Measurements from ENCODE around the gene RAB43. TPM values are rescaled to one million over a fixed set of nuclear protein-coding genes. Genes with fewer than 3 reads are reported as not detected.
A peak's percentile ranks its signal among the peaks of the same experiment; 100 is the strongest.

Gene RAB43
- total RNA-seq, 2 experiments from 2014 or later, result 10.4 to 12.5 TPM

DNA sequence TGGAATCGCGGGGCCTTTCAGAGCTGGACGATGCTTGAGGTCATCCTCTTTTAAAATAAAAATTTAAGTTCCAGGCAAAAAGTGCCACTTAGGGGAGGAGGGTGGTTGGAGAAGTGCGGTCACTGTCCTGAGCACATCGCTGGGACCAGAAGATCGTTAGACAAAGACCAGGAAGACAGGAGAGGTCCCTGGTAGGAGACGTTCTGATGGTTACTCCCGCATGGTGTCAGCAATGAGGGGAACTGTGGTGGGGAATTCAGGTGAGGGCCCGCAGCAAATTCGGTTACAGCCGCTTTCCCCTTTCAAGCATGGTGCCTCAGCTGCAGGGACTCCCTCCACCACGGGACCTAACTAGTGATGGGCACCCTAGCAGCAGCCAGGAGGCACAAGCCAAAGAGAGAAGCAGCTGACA, 40.3 kb upstream of the RAB43 start:
- peak overlapping the region; percentile 68; the same call in 1 of the 2 replicates for H2AFZ ChIP-seq (ENCODE audit: low read length)
- H4K20me1 ChIP-seq (ENCODE audit: insufficient read depth, low read length), result no peaks in the 10 kb centered on the region
- peaks cover 51% of the 10 kb centered on the region for H3K36me3 ChIP-seq (ENCODE audit: insufficient read depth, low read length)
- no TSS peak for BruUV-seq (replicated peaks)
- H3K4me2 ChIP-seq (ENCODE audit: low read length), result peak overlapping the region; percentile 93
- no peaks in the 10 kb centered on the region for H3K9me3 ChIP-seq (ENCODE audit: low read length)
- intact Hi-C loops (cut with micrococcal nuclease; ENCODE audit: unreplicated experiment), result loop anchor here (1.0 kb wide), 5 partner anchors 21 to 109 kb away; partner anchors contain the start of genes CNBP and COPG1
- peak overlapping the region; percentile 91 for H3K27ac ChIP-seq (ENCODE audit: low read depth, low read length, poor library complexity, severe bottlenecking)
- H3K4me1 ChIP-seq (ENCODE audit: insufficient read depth, low read length, poor library complexity, severe bottlenecking), result peaks cover 28% of the 10 kb centered on the region
- DNase-seq (ENCODE audit: low spot score), result peak; percentile 55
- H3K4me3 ChIP-seq (ENCODE audit: low read depth, low read length, poor library complexity, severe bottlenecking), result peak overlapping the region; percentile 95
- TF ChIP-seq, protein P1, sequence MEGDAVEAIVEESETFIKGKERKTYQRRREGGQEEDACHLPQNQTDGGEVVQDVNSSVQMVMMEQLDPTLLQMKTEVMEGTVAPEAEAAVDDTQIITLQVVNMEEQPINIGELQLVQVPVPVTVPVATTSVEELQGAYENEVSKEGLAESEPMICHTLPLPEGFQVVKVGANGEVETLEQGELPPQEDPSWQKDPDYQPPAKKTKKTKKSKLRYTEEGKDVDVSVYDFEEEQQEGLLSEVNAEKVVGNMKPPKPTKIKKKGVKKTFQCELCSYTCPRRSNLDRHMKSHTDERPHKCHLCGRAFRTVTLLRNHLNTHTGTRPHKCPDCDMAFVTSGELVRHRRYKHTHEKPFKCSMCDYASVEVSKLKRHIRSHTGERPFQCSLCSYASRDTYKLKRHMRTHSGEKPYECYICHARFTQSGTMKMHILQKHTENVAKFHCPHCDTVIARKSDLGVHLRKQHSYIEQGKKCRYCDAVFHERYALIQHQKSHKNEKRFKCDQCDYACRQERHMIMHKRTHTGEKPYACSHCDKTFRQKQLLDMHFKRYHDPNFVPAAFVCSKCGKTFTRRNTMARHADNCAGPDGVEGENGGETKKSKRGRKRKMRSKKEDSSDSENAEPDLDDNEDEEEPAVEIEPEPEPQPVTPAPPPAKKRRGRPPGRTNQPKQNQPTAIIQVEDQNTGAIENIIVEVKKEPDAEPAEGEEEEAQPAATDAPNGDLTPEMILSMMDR (conservative IDR thresholded peaks at IDR 0.05; ENCODE audit: low read length), result peak; percentile 65
- no peak for TF ChIP-seq EZH2phosphoT487 (IDR thresholded peaks at IDR 0.05; ENCODE audit: borderline replicate concordance, low read depth, low read length)
- peaks cover 24% of the 10 kb centered on the region; the same call in 1 of the 2 replicates for H3K79me2 ChIP-seq (ENCODE audit: insufficient read depth, low read depth, low read length)
- POLR2A ChIA-PET, result interaction anchor here (0.6 to 0.9 kb wide), 5 partner anchors 9 to 163 kb away, joined by 3 read pairs; no protein-coding TSS in a partner anchor
- CTCF ChIA-PET (ENCODE audit: unreplicated experiment), result interaction anchor here (0.6 to 2.1 kb wide), 2 partner anchors 62 to 83 kb away, joined by 3 to 6 read pairs; no protein-coding TSS in a partner anchor
- H3K9me2 ChIP-seq (ENCODE audit: insufficient read depth, low read length), result no peaks in the 10 kb centered on the region

DNA sequence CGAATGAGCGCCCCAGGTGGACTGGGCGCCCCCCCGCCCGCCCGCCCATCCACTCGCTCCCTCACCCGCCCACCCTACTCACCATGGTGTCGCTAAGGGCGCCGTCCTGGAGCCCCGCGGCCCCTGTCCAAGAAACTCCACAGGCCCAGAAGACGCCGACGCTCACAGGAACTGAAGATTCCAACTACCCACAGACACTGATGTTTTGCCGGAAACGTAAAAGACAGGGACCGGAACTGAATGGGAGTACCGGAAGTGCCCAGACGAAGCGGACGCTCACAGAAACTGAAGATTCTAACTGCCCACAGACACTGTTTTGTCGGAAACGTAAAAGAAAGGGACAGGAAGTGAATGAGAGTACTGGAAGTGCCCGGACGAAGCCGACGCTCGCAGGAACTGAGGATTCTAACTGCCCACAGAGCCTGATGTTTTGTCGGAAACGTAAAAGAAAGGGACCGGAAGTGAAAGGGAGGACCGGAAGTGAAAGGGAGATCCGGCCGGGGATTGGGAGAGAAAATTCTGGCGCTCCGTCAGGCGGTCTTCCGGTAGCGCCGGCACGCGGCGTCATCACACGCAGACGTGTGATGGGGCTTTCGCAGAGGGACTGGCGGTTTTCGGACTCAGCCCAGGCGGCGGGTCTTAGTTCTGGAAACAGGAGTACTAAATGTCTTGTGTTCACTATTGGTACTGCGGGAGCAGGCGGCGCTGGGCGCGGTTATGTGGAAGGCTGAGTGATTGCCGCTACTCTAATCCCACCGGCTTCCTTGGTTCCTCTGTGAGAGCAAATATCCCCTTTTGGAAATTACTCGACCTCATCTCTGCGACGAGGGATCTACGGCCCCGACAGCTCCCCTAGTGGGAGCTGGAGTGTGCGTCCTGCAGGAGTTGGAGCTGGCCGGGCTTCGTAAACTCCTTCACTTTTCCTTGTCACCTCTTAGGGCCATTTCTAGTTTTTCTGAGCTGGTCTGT, 39.6 kb upstream of the RAB43 start, which contains the start of gene ISY1:
ISY1 (minus strand) TSS at position 173 of the 969 bp plus-strand sequence; CDS start at position 85, 88 bp downstream.
- Histone ChIP-seq H3K4me2 (ENCODE audit: low read length) (peak within 1 kb of the TSS; percentile 93), H3K36me3 (ENCODE audit: insufficient read depth, low read length) (peaks cover 51% of the 10 kb centered on the region), H3K9me2 (ENCODE audit: insufficient read depth, low read length) (no peaks in the 10 kb centered on the region), H3K4me1 (ENCODE audit: insufficient read depth, low read length, poor library complexity, severe bottlenecking) (peaks cover 28% of the 10 kb centered on the region), H3K9me3 (ENCODE audit: low read length) (no peaks in the 10 kb centered on the region), H2AFZ (ENCODE audit: low read length) (peak within 1 kb of the TSS; percentile 68; the same call in 1 of the 2 replicates), H3K79me2 (ENCODE audit: insufficient read depth, low read depth, low read length) (peaks cover 24% of the 10 kb centered on the region; the same call in 1 of the 2 replicates), H4K20me1 (ENCODE audit: insufficient read depth, low read length) (no peaks in the 10 kb centered on the region), H3K4me3 (ENCODE audit: low read depth, low read length, poor library complexity, severe bottlenecking) (peak within 1 kb of the TSS; percentile 95), H3K27ac (ENCODE audit: low read depth, low read length, poor library complexity, severe bottlenecking) (peak within 1 kb of the TSS; percentile 91)
- intact Hi-C loops (cut with micrococcal nuclease; ENCODE audit: unreplicated experiment), result loop anchor here (1.0 kb wide), 5 partner anchors 22 to 108 kb away; partner anchors contain the start of genes CNBP and COPG1
- BruUV-seq (replicated peaks), result TSS peak; percentile 98
- ChIA-PET POLR2A (interaction anchor here (0.6 to 1.0 kb wide), 6 partner anchors 10 to 162 kb away, joined by 3 read pairs; no protein-coding TSS in a partner anchor), CTCF (ENCODE audit: unreplicated experiment) (interaction anchor here (2.1 kb wide), 1 partner anchor 84 kb away, joined by 6 read pairs; no protein-coding TSS in a partner anchor)
- DNase-seq (ENCODE audit: low spot score), result peak; percentile 97
- TF ChIP-seq EZH2phosphoT487 (IDR thresholded peaks at IDR 0.05; ENCODE audit: borderline replicate concordance, low read depth, low read length), result no peak
- TF ChIP-seq, protein P1 (conservative IDR thresholded peaks at IDR 0.05; ENCODE audit: low read length), result peak; percentile 94
